VCaP (cell line): ENCODE results near the gene SOHLH2.

Source experiments
- H3K27ac ChIP-seq: fragments of 450-650 bp; 2 replicates; pipeline ENCODE4 v1.5.1; 2017
- CTCF ChIP-seq: fragments of 450-650 bp; conservative IDR thresholded peaks from 2 replicates; pipeline ENCODE4 v1.5.1; 2017; ENCODE audit warnings: mild to moderate bottlenecking, moderate library complexity

The SOHLH2 gene

GRCh38 chr13:36125841-36126240 lies 88.5 kb downstream of the SOHLH2 start:
- no peak for TF ChIP-seq CTCF

GRCh38 chr13:36124236-36124822 lies 90.0 kb downstream of the SOHLH2 start:
- peak overlapping the region; percentile 50; the same call in 1 of the 2 replicates for H3K27ac ChIP-seq
- TF ChIP-seq CTCF: no peak

More at GRCh38 chr13:36125841-36126240, 88.5 kb downstream of the SOHLH2 start:
- H3K27ac ChIP-seq: no peak overlapping the region
